GM06990 (cell line): ENCODE data around the gene ROR2.

Experiments
- DNase-seq: peaks from one replicate; pipeline ENCODE4 v3.0.0-alpha.2; 2011; ENCODE audit not compliant: insufficient read length; ENCODE audit errors: extremely low read depth
- H3K27me3 ChIP-seq: replicated peaks from 2 replicates; pipeline ENCODE4 v1.6.0; 2011; ENCODE audit warnings: low read length; ENCODE audit not compliant: control insufficient read depth, insufficient read depth
- H3K36me3 ChIP-seq: 2 replicates; pipeline ENCODE4 v1.5.1; 2011; ENCODE audit warnings: low read length; ENCODE audit not compliant: control insufficient read depth, insufficient read depth
- H3K4me3 ChIP-seq: replicated peaks from 2 replicates; pipeline ENCODE4 v1.5.1; 2011; ENCODE audit warnings: low read depth, mild to moderate bottlenecking, control low read depth, low read length
- TF ChIP-seq, protein P1 (sequence below): IDR thresholded peaks from 2 replicates; pipeline ENCODE4 v1.5.1; 2011; ENCODE audit warnings: low read length, control low read depth, mild to moderate bottlenecking, inconsistent platforms; ENCODE audit not compliant: insufficient read depth, poor library complexity, severe bottlenecking

The ROR2 gene

GRCh38 chr9:91664663-91665062, 285.4 kb downstream of the ROR2 start:
- H3K27me3 ChIP-seq = no peaks in the 10 kb centered on the region
- DNase-seq = no peak
- no peaks in the 10 kb centered on the region for H3K36me3 ChIP-seq
- H3K4me3 ChIP-seq = no peak overlapping the region
- TF ChIP-seq, protein P1, sequence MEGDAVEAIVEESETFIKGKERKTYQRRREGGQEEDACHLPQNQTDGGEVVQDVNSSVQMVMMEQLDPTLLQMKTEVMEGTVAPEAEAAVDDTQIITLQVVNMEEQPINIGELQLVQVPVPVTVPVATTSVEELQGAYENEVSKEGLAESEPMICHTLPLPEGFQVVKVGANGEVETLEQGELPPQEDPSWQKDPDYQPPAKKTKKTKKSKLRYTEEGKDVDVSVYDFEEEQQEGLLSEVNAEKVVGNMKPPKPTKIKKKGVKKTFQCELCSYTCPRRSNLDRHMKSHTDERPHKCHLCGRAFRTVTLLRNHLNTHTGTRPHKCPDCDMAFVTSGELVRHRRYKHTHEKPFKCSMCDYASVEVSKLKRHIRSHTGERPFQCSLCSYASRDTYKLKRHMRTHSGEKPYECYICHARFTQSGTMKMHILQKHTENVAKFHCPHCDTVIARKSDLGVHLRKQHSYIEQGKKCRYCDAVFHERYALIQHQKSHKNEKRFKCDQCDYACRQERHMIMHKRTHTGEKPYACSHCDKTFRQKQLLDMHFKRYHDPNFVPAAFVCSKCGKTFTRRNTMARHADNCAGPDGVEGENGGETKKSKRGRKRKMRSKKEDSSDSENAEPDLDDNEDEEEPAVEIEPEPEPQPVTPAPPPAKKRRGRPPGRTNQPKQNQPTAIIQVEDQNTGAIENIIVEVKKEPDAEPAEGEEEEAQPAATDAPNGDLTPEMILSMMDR = no peak

- Histone ChIP-seq H3K27me3 (no peaks in the 10 kb centered on the region), H3K4me3 (no peak overlapping the region), H3K36me3 (no peaks in the 10 kb centered on the region)
- TF ChIP-seq, protein P1 = no peak
- DNase-seq = no peak
These were observed 286.2 kb downstream of the ROR2 start for GRCh38 chr9:91663858-91664257.

GRCh38 chr9:91661451-91661850, 288.6 kb downstream of the ROR2 start:
- Histone ChIP-seq H3K4me3 (no peak overlapping the region), H3K27me3 (no peaks in the 10 kb centered on the region; the same call in 1 of the 2 replicates), H3K36me3 (no peaks in the 10 kb centered on the region)
- no peak for DNase-seq
- TF ChIP-seq, protein P1 = no peak

DNA sequence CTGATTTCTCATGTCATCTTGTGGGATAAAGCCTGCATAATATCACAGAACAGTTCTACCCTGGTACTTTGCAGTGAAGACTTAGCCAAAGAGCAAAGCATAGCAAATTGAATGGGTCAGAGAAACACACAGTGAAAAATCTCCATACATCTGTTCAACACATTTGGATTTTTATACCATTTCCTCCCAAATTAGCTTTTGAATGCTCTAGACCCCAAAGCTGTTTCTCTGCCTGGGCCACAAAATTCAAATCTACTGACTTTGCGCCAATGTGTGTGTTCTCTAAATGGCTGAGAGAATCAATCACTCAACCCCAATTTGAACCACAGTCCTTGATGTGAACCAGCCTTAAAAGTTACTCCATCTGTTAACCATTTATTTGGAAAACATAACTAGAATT, 289.5 kb downstream of the ROR2 start:
- no peak for DNase-seq
- Histone ChIP-seq H3K4me3 (no peak overlapping the region), H3K27me3 (no peaks in the 10 kb centered on the region; the same call in 1 of the 2 replicates), H3K36me3 (no peaks in the 10 kb centered on the region)
- TF ChIP-seq, protein P1 = no peak

DNA sequence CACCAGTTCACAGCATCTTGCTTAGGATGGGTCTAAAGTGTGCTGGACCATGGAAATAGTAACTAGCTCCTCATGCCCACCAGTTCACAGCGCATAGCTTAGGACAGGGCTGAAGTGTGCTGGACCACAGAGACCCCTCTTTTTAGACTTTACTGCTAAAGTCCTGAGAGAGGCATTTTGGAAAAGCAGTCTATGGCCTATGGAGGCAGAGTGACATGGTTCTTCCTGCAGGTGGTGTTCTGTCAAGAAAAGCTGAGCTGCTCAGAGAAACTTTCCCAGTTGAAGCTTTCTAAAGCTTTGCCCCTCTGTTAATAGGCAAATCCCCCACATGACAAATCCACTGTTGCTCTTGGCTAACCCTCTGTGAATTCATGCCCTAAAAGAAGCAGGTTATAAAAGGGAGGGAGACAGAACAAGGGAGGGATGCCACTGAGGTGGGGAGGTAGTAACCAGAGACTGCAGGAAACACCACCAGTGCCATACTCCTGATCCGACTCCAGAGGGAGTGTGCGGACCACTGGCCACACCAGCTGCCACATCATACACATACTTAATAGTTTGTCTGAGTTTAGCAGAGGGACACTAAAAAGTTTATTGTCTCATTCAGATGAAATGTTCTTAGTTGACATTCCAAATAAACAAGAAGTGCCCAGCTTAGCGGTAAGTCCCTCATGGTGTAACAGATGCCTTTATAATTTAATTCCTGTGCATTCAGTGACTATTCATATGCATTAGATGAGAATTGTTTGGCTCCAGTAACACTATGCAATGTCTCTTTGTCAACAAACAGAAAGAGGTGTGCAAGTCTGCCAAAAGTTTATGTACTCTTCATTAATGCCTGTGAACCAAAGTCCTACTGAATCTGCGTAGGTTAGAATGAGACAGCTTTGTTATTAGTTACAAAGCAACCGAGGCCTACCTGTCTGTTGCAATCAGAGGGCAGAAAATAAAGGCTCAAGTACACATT, 290.2 kb downstream of the ROR2 start:
- no peaks in the 10 kb centered on the region for H3K36me3 ChIP-seq
- TF ChIP-seq, protein P1 = peak; percentile 12
- DNase-seq = no peak
- no peak overlapping the region for H3K4me3 ChIP-seq
- no peaks in the 10 kb centered on the region; the same call in 1 of the 2 replicates for H3K27me3 ChIP-seq
